ENCODE data around the gene KIF5B.
"Not testable (repeated sequence)": the region's sequence is repeated elsewhere in the genome, so short reads cannot be mapped to it uniquely, and the experiment has no call there.

Gene KIF5B

GRCh38 chr10:32060347-32060746 lies 4.1 kb upstream of the KIF5B start:
- DNase-seq: no peak

GRCh38 chr10:32059472-32059871 lies 3.2 kb upstream of the KIF5B start:
- no peak for DNase-seq

- no peak for DNase-seq
These were observed 779 bp upstream of the KIF5B start for GRCh38 chr10:32057036-32057372.

GRCh38 chr10:32055478-32056135 lies 618 bp downstream of the KIF5B start:
- DNase-seq: peak in 50 of 56 donors; percentile 16 to 86 (median 69)

GRCh38 chr10:32054094-32054493 lies 2.1 kb downstream of the KIF5B start:
- DNase-seq: peak in 12 of 56 donors; percentile 3 to 44 (median 15)

GRCh38 chr10:32053392-32053791 lies 2.8 kb downstream of the KIF5B start:
- DNase-seq: not testable (repeated sequence)

- DNase-seq: no peak
These were observed 4.3 kb downstream of the KIF5B start for GRCh38 chr10:32051926-32052325.

GRCh38 chr10:32050177-32050576 lies 6.0 kb downstream of the KIF5B start:
- DNase-seq: no peak

- DNase-seq: no peak
These were observed 7.1 kb downstream of the KIF5B start for GRCh38 chr10:32049113-32049512.

GRCh38 chr10:32048282-32048681 lies 7.9 kb downstream of the KIF5B start:
- no peak for DNase-seq

- no peak for DNase-seq
These were observed 8.3 kb downstream of the KIF5B start for GRCh38 chr10:32047881-32048280.

- DNase-seq: no peak
These were observed 10.1 kb downstream of the KIF5B start for GRCh38 chr10:32046151-32046550.

GRCh38 chr10:32042730-32043129 lies 13.5 kb downstream of the KIF5B start:
- not testable (repeated sequence) for DNase-seq

GRCh38 chr10:32041290-32042028 lies 14.8 kb downstream of the KIF5B start:
- DNase-seq: no peak

- DNase-seq: no peak
These were observed 16.5 kb downstream of the KIF5B start for GRCh38 chr10:32039734-32040133.

- no peak for DNase-seq
These were observed 17.4 kb downstream of the KIF5B start for GRCh38 chr10:32038777-32039176.

- no peak for DNase-seq
These were observed 19.3 kb downstream of the KIF5B start for GRCh38 chr10:32036922-32037321.

GRCh38 chr10:32035038-32035437 lies 21.2 kb downstream of the KIF5B start:
- DNase-seq: no peak

- DNase-seq: no peak
These were observed 23.1 kb downstream of the KIF5B start for GRCh38 chr10:32033171-32033570.

GRCh38 chr10:32031920-32032319 lies 24.3 kb downstream of the KIF5B start:
- no peak for DNase-seq

- no peak for DNase-seq
These were observed 24.8 kb downstream of the KIF5B start for GRCh38 chr10:32031424-32031823.

GRCh38 chr10:32028710-32029109 lies 27.5 kb downstream of the KIF5B start:
- DNase-seq: no peak

- DNase-seq: no peak
These were observed 33.0 kb downstream of the KIF5B start for GRCh38 chr10:32023264-32023663.
